HepG2 (cell line): Measurements from ENCODE around the gene CBLN3. TPM values are rescaled to one million over a fixed set of nuclear protein-coding genes. Genes with fewer than 3 reads are reported as not detected.

Source experiments
- CEBPB ChIP-seq: IDR thresholded peaks from 2 replicates; pipeline ENCODE4 v1.6.1; 2011; ENCODE audit warnings: low read depth, low read length, improper control_type of control experiment, borderline replicate concordance
- E2F2 ChIP-seq: sonication (generic); formaldehyde crosslinking; IDR thresholded peaks from 2 replicates; pipeline ENCODE4 v1.4.0; 2020; ENCODE audit warnings: missing genetic modification reagents, borderline replicate concordance
- KDM5A ChIP-seq: fragments of 200-600 bp; sonication (generic); IDR thresholded peaks from 2 replicates; pipeline ENCODE4 v1.7.0; 2018; ENCODE audit warnings: antibody characterized with exemption, mild to moderate bottlenecking, low read length, borderline replicate concordance
- KLF16 ChIP-seq, 2 experiments: sonication (generic) in 1 of 2; formaldehyde crosslinking in 1 of 2; IDR thresholded peaks; 2 replicates each; pipeline versions ENCODE4 v1.6.1 to v1.8.0; 2016 to 2023; ENCODE audit warnings: missing genetic modification reagents in 2 of 2, missing compliant biosample characterization in 1 of 2
- MED8 ChIP-seq: sonication (generic); formaldehyde crosslinking; IDR thresholded peaks from 2 replicates; pipeline ENCODE4 v1.8.1; 2023; ENCODE audit warnings: mild to moderate bottlenecking, missing genetic modification reagents; ENCODE audit not compliant: insufficient replicate concordance
- MXD1 ChIP-seq: sonication (generic); formaldehyde crosslinking; IDR thresholded peaks from 2 replicates; pipeline ENCODE4 v1.4.0; 2020; ENCODE audit warnings: mild to moderate bottlenecking, missing genetic modification reagents
- NCOA2 ChIP-seq: sonication (generic); formaldehyde crosslinking; IDR thresholded peaks from 2 replicates; pipeline ENCODE4 v1.8.0; 2022; ENCODE audit warnings: inconsistent platforms
- NFIC ChIP-seq: IDR thresholded peaks from 2 replicates; pipeline ENCODE4 v1.6.1; 2012; ENCODE audit warnings: mild to moderate bottlenecking, low read length, inconsistent platforms
- PREB ChIP-seq: sonication (generic); formaldehyde crosslinking; IDR thresholded peaks from 2 replicates; pipeline ENCODE4 v1.4.0; 2020; ENCODE audit warnings: missing genetic modification reagents
- RFX3 ChIP-seq: IDR thresholded peaks from 2 replicates; pipeline ENCODE4 v1.6.1; 2016; ENCODE audit warnings: missing biosample characterization, missing genetic modification reagents
- SALL1 ChIP-seq: sonication (generic); formaldehyde crosslinking; IDR thresholded peaks from 2 replicates; pipeline ENCODE4 v1.8.0; 2022; ENCODE audit warnings: mild to moderate bottlenecking, missing genetic modification reagents
- TIGD3 ChIP-seq: sonication (generic); formaldehyde crosslinking; IDR thresholded peaks from 2 replicates; pipeline ENCODE4 v1.5.1; 2020; ENCODE audit warnings: mild to moderate bottlenecking, missing genetic modification reagents, borderline replicate concordance
- ZBTB10 ChIP-seq: sonication (generic); formaldehyde crosslinking; IDR thresholded peaks from 2 replicates; pipeline ENCODE4 v1.4.0; 2020; ENCODE audit warnings: missing genetic modification reagents, borderline replicate concordance
- ZNF24 ChIP-seq: fragments of 450-650 bp; IDR thresholded peaks from 2 replicates; pipeline ENCODE4 v1.6.1; 2017; ENCODE audit warnings: antibody characterized with exemption, mild to moderate bottlenecking
- ZNF326 ChIP-seq: sonication (generic); formaldehyde crosslinking; IDR thresholded peaks from 2 replicates; pipeline ENCODE4 v1.4.0; 2020; ENCODE audit warnings: missing genetic modification reagents, borderline replicate concordance
- ZNF550 ChIP-seq: sonication (generic); formaldehyde crosslinking; IDR thresholded peaks from 2 replicates; pipeline ENCODE4 v1.4.0; 2020; ENCODE audit warnings: mild to moderate bottlenecking, missing genetic modification reagents, borderline replicate concordance
- ZNF674 ChIP-seq: sonication (generic); formaldehyde crosslinking; IDR thresholded peaks from 2 replicates; pipeline ENCODE4 v1.5.0; 2020; ENCODE audit warnings: low read depth, mild to moderate bottlenecking, missing genetic modification reagents
- ZNF713 ChIP-seq: sonication (generic); formaldehyde crosslinking; IDR thresholded peaks from 2 replicates; pipeline ENCODE4 v1.4.0; 2020; ENCODE audit warnings: mild to moderate bottlenecking, missing genetic modification reagents
- ZNF784 ChIP-seq: sonication (generic); formaldehyde crosslinking; IDR thresholded peaks from 2 replicates; pipeline ENCODE4 v1.5.1; 2020; ENCODE audit warnings: missing genetic modification reagents, mild to moderate bottlenecking, borderline replicate concordance
- polyA plus RNA-seq, 8 experiments: library from polyadenylated mRNA; depleted of rRNA in 3 of 8; stranded (reverse) in 7 of 8; unstranded in 1 of 8; fragments of >200 nt; fragmentation: Illumina TruSeq in 4 of 8; extraction: Trizol in 4 of 8; gene quantifications; 2 replicates each; pipeline versions ENCODE4 v1.2.1 to v1.2.3, GENCODE V29; 2011 to 2016; ENCODE audit warnings: low read depth in 4 of 8, missing spikeins in 1 of 8, mixed read lengths in 1 of 8; ENCODE audit not compliant: insufficient read depth in 1 of 8
- total RNA-seq, 5 experiments: library from RNA; depleted of rRNA; stranded (reverse); fragments of >200 nt; fragmentation: Illumina TruSeq; extraction: Trizol; gene quantifications; 2 replicates each; pipeline ENCODE4 v1.2.3, GENCODE V29; 2016; ENCODE audit warnings: low read depth in 1 of 5

Gene CBLN3
- total and polyA plus RNA-seq, 2 of the 13 experiments (the other 11 are each of a cell fraction or from before 2014, with no cell fraction given), result 0.66 to 0.98 TPM

- TF ChIP-seq E2F2 (no peak), CEBPB (no peak), ZNF326 (no peak), RFX3 (CRISPR knock-in tag) (no peak), SALL1 (CRISPR knock-in tag) (no peak), ZNF550 (CRISPR knock-in tag) (peak; percentile 99), TIGD3 (CRISPR knock-in tag) (no peak), NFIC (no peak), ZNF713 (CRISPR knock-in tag) (no peak), ZNF24 (no peak), KLF16 (CRISPR knock-in tag; IDR thresholded peaks at IDR 0.05) (peak in 1 of 2 experiments; percentile 72; a peak in 1 of 4 replicates), ZNF674 (CRISPR knock-in tag) (no peak), MED8 (CRISPR knock-in tag) (no peak), KDM5A (peak; percentile 76; the same call in 1 of the 2 replicates), ZNF784 (CRISPR knock-in tag) (no peak), ZBTB10 (CRISPR knock-in tag) (no peak), MXD1 (CRISPR knock-in tag) (no peak), NCOA2 (CRISPR knock-in tag) (no peak), PREB (no peak)
Measured at GRCh38 chr14:24431569-24432258, 2.2 kb upstream of the CBLN3 start (continued).
